Measurements from ENCODE around the gene SH3RF3. TPM values are rescaled to one million over a fixed set of nuclear protein-coding genes. Genes with fewer than 3 reads are reported as not detected.

Gene SH3RF3
- polyA plus RNA-seq, 1 of the 3 experiments (the other 2 are of a cell fraction): 1.9 TPM

DNA sequence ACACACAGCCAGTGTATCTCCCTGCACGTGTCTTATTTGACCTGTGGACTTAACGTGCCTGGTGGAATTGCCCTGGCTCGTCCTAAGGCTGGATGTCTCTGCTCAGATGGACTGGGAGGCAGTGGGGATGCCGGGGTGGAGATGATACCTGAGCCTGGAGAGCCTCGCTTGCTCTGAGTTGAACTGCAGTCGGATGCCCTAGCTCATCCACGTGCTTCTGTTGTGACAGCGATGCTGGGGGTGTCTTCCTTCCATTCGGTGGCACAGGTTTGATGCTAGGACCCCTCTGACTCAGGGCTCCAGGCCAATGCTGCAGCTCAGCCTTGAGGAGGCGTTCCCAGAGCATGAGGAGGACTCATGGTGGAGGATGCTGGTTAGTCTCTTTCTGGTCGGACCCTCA is 117.6 kb downstream of the SH3RF3 start:
- H3K9me3 ChIP-seq: no peaks in the 10 kb centered on the region
- WGBS (ENCODE audit: low lambda C conversion rate): 93% methylated on average over 10 of the region's 11 CpGs
- H3F3A ChIP-seq (replicated peaks; ENCODE audit: insufficient read depth): peaks cover 14% of the 10 kb centered on the region
- H3K9ac ChIP-seq: no peak overlapping the region
- H3K4me2 ChIP-seq: no peak overlapping the region
- H3K79me2 ChIP-seq (ENCODE audit: insufficient read depth): peaks cover 45% of the 10 kb centered on the region
- H3K27me3 ChIP-seq (ENCODE audit: insufficient read depth): no peaks in the 10 kb centered on the region
- TF ChIP-seq NRF1 (IDR thresholded peaks at IDR 0.05; ENCODE audit: low read depth, low read length) (no peak), NFIC (IDR thresholded peaks at IDR 0.05; ENCODE audit: borderline replicate concordance) (no peak), USF1 (IDR thresholded peaks at IDR 0.05; ENCODE audit: borderline replicate concordance, low read depth) (no peak)
- ChIA-PET CTCF (interaction anchor here (0.9 kb wide), 1 partner anchor 50 kb away, joined by 3 read pairs; no protein-coding TSS in a partner anchor), POLR2A (no interaction called here)
- no peaks in the 10 kb centered on the region for H3K9me2 ChIP-seq
- no peaks in the 10 kb centered on the region for H4K20me1 ChIP-seq (ENCODE audit: insufficient read depth)
- H3K36me3 ChIP-seq (replicated peaks in 1 of 2; ENCODE audit: control insufficient read depth in 1 of 2, insufficient read depth in 2 of 2, low read length in 1 of 2): no peaks in the 10 kb centered on the region
- no peak for DNase-seq
- H2AFZ ChIP-seq (ENCODE audit: low read depth): no peak overlapping the region
- no peak overlapping the region for H3K27ac ChIP-seq (ENCODE audit: low read depth in 2 of 2, low read length in 1 of 2)
- peaks cover 19 to 22% of the 10 kb centered on the region in 2 experiments; a peak in 3 of 4 replicates for H3K4me1 ChIP-seq (ENCODE audit: control insufficient read depth in 1 of 2, insufficient read depth in 2 of 2, low read depth in 1 of 2, low read length in 1 of 2)
- H3K4me3 ChIP-seq (ENCODE audit: low read depth in 2 of 2, low read length in 1 of 2): no peak overlapping the region

DNA sequence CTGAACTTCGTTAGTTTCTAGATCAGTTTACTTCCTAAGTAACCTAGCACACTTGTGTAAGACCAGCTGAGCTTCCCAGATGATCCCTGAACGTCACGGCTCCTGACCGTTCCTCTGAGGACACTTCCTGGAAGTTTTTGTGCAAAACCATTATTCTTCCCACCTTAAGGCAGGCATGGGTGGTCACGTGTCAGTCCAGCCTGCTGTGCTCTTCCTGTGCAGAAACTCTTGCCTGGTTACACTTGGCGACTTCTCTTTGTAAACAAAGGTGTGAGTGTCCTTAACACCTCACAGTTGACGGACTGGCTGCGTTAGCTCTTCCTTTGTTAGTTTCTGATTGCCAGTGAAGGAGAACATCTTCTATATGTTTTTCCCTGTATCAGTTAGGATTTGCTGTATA is 118.3 kb downstream of the SH3RF3 start:
- Histone ChIP-seq H4K20me1 (ENCODE audit: insufficient read depth) (no peaks in the 10 kb centered on the region), H3K79me2 (ENCODE audit: insufficient read depth) (peaks cover 39% of the 10 kb centered on the region), H3K4me3 (ENCODE audit: low read depth in 2 of 2, low read length in 1 of 2) (no peak overlapping the region), H3K27ac (ENCODE audit: low read depth in 2 of 2, low read length in 1 of 2) (no peak overlapping the region), H3K9ac (no peak overlapping the region), H3K4me1 (ENCODE audit: control insufficient read depth in 1 of 2, insufficient read depth in 2 of 2, low read depth in 1 of 2, low read length in 1 of 2) (peaks cover 14 to 15% of the 10 kb centered on the region in 2 experiments; a peak in 2 of 4 replicates), H3K4me2 (no peak overlapping the region), H3K36me3 (replicated peaks in 1 of 2; ENCODE audit: control insufficient read depth in 1 of 2, insufficient read depth in 2 of 2, low read length in 1 of 2) (no peaks in the 10 kb centered on the region), H3K27me3 (ENCODE audit: insufficient read depth) (no peaks in the 10 kb centered on the region), H3K9me3 (no peaks in the 10 kb centered on the region), H3F3A (replicated peaks; ENCODE audit: insufficient read depth) (peaks cover 12% of the 10 kb centered on the region), H3K9me2 (no peaks in the 10 kb centered on the region), H2AFZ (ENCODE audit: low read depth) (no peak overlapping the region)
- ChIA-PET POLR2A (no interaction called here), CTCF (no interaction called here)
- no peak for DNase-seq
- TF ChIP-seq MEF2A (IDR thresholded peaks at IDR 0.05; ENCODE audit: borderline replicate concordance, low read depth) (no peak), RCOR1 (IDR thresholded peaks at IDR 0.05; ENCODE audit: low read length) (no peak), TCF12 (IDR thresholded peaks at IDR 0.05) (no peak), USF1 (IDR thresholded peaks at IDR 0.05; ENCODE audit: borderline replicate concordance, low read depth) (no peak), CHD2 (IDR thresholded peaks at IDR 0.05; ENCODE audit: low read length, partially characterized antibody) (no peak), EZH2phosphoT487 (IDR thresholded peaks at IDR 0.05; ENCODE audit: borderline replicate concordance, low read depth) (no peak)
- 82% methylated on average over 8 of the region's 8 CpGs for WGBS (ENCODE audit: low lambda C conversion rate)

DNA sequence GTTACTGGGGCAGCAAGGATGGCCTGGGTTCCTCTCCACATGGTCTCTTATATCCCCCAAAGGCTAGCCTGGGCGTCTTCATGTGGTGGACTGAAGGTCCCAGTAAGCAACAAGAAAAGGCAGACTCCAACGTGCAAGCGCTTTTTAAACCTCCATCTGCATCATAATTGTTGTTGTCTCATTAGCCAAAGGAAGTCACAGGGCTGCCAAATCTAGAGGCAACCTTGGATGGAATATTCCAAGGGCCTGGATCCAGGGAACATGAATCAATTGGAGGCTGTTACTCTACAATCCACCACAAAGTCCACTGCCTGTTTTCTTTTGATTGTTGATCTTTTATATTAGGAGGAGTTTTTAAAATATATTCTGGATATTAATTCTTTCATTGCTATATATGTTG is 118.8 kb downstream of the SH3RF3 start:
- peaks cover 7% of the 10 kb centered on the region for H3F3A ChIP-seq (replicated peaks; ENCODE audit: insufficient read depth)
- ChIA-PET POLR2A (no interaction called here), CTCF (no interaction called here)
- H3K27me3 ChIP-seq (ENCODE audit: insufficient read depth): no peaks in the 10 kb centered on the region
- no peaks in the 10 kb centered on the region for H3K9me2 ChIP-seq
- no peak overlapping the region for H3K4me3 ChIP-seq (ENCODE audit: low read depth in 2 of 2, low read length in 1 of 2)
- no peak overlapping the region for H3K4me2 ChIP-seq
- H3K36me3 ChIP-seq (replicated peaks in 1 of 2; ENCODE audit: control insufficient read depth in 1 of 2, insufficient read depth in 2 of 2, low read length in 1 of 2): no peaks in the 10 kb centered on the region
- H3K9me3 ChIP-seq: no peaks in the 10 kb centered on the region
- DNase-seq: no peak
- H3K27ac ChIP-seq (ENCODE audit: low read depth in 2 of 2, low read length in 1 of 2): no peak overlapping the region
- peaks cover 10 to 11% of the 10 kb centered on the region in 2 experiments; a peak in 2 of 4 replicates for H3K4me1 ChIP-seq (ENCODE audit: control insufficient read depth in 1 of 2, insufficient read depth in 2 of 2, low read depth in 1 of 2, low read length in 1 of 2)
- no peak overlapping the region for H2AFZ ChIP-seq (ENCODE audit: low read depth)
- H4K20me1 ChIP-seq (ENCODE audit: insufficient read depth): no peaks in the 10 kb centered on the region
- H3K79me2 ChIP-seq (ENCODE audit: insufficient read depth): peaks cover 36% of the 10 kb centered on the region
- WGBS (ENCODE audit: low lambda C conversion rate): 78% methylated on average over 3 of the region's 3 CpGs
- no peak overlapping the region for H3K9ac ChIP-seq
- TF ChIP-seq JUND (IDR thresholded peaks at IDR 0.05) (no peak), NFIC (IDR thresholded peaks at IDR 0.05; ENCODE audit: borderline replicate concordance) (no peak), USF1 (IDR thresholded peaks at IDR 0.05; ENCODE audit: borderline replicate concordance, low read depth) (no peak), MEF2A (IDR thresholded peaks at IDR 0.05; ENCODE audit: borderline replicate concordance, low read depth) (no peak), CHD2 (IDR thresholded peaks at IDR 0.05; ENCODE audit: low read length, partially characterized antibody) (no peak), YY1 (IDR thresholded peaks at IDR 0.05; ENCODE audit: low read depth) (no peak)
- TF ChIP-seq, protein P1, sequence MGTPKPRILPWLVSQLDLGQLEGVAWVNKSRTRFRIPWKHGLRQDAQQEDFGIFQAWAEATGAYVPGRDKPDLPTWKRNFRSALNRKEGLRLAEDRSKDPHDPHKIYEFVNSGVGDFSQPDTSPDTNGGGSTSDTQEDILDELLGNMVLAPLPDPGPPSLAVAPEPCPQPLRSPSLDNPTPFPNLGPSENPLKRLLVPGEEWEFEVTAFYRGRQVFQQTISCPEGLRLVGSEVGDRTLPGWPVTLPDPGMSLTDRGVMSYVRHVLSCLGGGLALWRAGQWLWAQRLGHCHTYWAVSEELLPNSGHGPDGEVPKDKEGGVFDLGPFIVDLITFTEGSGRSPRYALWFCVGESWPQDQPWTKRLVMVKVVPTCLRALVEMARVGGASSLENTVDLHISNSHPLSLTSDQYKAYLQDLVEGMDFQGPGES (IDR thresholded peaks at IDR 0.05; ENCODE audit: low read depth, low read length): no peak
- TF ChIP-seq, protein P2, sequence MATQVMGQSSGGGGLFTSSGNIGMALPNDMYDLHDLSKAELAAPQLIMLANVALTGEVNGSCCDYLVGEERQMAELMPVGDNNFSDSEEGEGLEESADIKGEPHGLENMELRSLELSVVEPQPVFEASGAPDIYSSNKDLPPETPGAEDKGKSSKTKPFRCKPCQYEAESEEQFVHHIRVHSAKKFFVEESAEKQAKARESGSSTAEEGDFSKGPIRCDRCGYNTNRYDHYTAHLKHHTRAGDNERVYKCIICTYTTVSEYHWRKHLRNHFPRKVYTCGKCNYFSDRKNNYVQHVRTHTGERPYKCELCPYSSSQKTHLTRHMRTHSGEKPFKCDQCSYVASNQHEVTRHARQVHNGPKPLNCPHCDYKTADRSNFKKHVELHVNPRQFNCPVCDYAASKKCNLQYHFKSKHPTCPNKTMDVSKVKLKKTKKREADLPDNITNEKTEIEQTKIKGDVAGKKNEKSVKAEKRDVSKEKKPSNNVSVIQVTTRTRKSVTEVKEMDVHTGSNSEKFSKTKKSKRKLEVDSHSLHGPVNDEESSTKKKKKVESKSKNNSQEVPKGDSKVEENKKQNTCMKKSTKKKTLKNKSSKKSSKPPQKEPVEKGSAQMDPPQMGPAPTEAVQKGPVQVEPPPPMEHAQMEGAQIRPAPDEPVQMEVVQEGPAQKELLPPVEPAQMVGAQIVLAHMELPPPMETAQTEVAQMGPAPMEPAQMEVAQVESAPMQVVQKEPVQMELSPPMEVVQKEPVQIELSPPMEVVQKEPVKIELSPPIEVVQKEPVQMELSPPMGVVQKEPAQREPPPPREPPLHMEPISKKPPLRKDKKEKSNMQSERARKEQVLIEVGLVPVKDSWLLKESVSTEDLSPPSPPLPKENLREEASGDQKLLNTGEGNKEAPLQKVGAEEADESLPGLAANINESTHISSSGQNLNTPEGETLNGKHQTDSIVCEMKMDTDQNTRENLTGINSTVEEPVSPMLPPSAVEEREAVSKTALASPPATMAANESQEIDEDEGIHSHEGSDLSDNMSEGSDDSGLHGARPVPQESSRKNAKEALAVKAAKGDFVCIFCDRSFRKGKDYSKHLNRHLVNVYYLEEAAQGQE (IDR thresholded peaks at IDR 0.05; ENCODE audit: low read depth, low read length): no peak

Data from SK-N-SH (cell line).